HPDE6-E6E7 (cell line): ENCODE data around the gene PLAGL2.
A peak's percentile ranks its signal among the peaks of the same experiment; 100 is the strongest.
"Not testable (repeated sequence)": the region's sequence is repeated elsewhere in the genome, so short reads cannot be mapped to it uniquely, and the experiment has no call there.

Experiments used
- DNase-seq: peaks from one replicate; pipeline ENCODE4 v3.0.0; 2011; ENCODE audit warnings: missing footprints; ENCODE audit errors: extremely low spot score

Gene PLAGL2

GRCh38 chr20:32207626-32208498 lies at the start of gene PLAGL2, which contains the start of gene POFUT1:
PLAGL2 (minus strand) TSS chr20:32207743; CDS start chr20:32202178, 5,565 bp downstream.
POFUT1 (plus strand) TSS chr20:32207880; CDS start chr20:32207942, 62 bp downstream.
- DNase-seq: peak; percentile 99

- DNase-seq: no peak
Observed at GRCh38 chr20:32252189-32252588, 44.6 kb upstream of the PLAGL2 start.

GRCh38 chr20:32251470-32251869 lies 43.9 kb upstream of the PLAGL2 start:
- DNase-seq: no peak

GRCh38 chr20:32249030-32249738 lies 41.6 kb upstream of the PLAGL2 start:
- DNase-seq: no peak

GRCh38 chr20:32248043-32248442 lies 40.5 kb upstream of the PLAGL2 start:
- no peak for DNase-seq

GRCh38 chr20:32246208-32246607 lies 38.7 kb upstream of the PLAGL2 start:
- DNase-seq: not testable (repeated sequence)

- DNase-seq: no peak
Observed at GRCh38 chr20:32244959-32245358, 37.4 kb upstream of the PLAGL2 start.

- DNase-seq: no peak
Observed at GRCh38 chr20:32244150-32244823, 36.7 kb upstream of the PLAGL2 start.

- no peak for DNase-seq
Observed at GRCh38 chr20:32241807-32242206, 34.3 kb upstream of the PLAGL2 start.

- no peak for DNase-seq
Observed at GRCh38 chr20:32240205-32240604, 32.7 kb upstream of the PLAGL2 start.

GRCh38 chr20:32238483-32239425 lies 31.2 kb upstream of the PLAGL2 start:
- DNase-seq: no peak

GRCh38 chr20:32237419-32237818 lies 29.9 kb upstream of the PLAGL2 start:
- DNase-seq: no peak

GRCh38 chr20:32236819-32237218 lies 29.3 kb upstream of the PLAGL2 start:
- DNase-seq: no peak

GRCh38 chr20:32236048-32236533 lies 28.5 kb upstream of the PLAGL2 start:
- peak; percentile 82 for DNase-seq

GRCh38 chr20:32235331-32236047 lies 27.9 kb upstream of the PLAGL2 start:
- no peak for DNase-seq

GRCh38 chr20:32234135-32234808 lies 26.7 kb upstream of the PLAGL2 start:
- DNase-seq: no peak

GRCh38 chr20:32233286-32233685 lies 25.7 kb upstream of the PLAGL2 start:
- no peak for DNase-seq

- no peak for DNase-seq
Observed at GRCh38 chr20:32232326-32232886, 24.9 kb upstream of the PLAGL2 start.

GRCh38 chr20:32231847-32232246 lies 24.3 kb upstream of the PLAGL2 start:
- DNase-seq: no peak
